Uterus (tissue), 2 donors: Measurements from ENCODE around the gene SNX9.
"Not testable (repeated sequence)": the region's sequence is repeated elsewhere in the genome, so short reads cannot be mapped to it uniquely, and the experiment has no call there.

ENCODE experiments used
- POLR2A ChIP-seq, 2 donors: fragments of 450-650 bp; IDR thresholded peaks; one replicate each; pipeline ENCODE4 v1.6.1; 2016; ENCODE audit warnings: antibody characterized with exemption in 2 of 2, mild to moderate bottlenecking in 1 of 2, moderate library complexity in 1 of 2
- TF ChIP-seq, protein P1 (sequence below), 4 experiments: fragments of 200-600 bp in 2 of 4; fragments of 450-650 bp in 2 of 4; sonication (generic) in 2 of 4; IDR thresholded peaks; one replicate each; pipeline ENCODE4 v1.5.1; 2016 to 2019; ENCODE audit warnings: antibody characterized with exemption in 4 of 4, mild to moderate bottlenecking in 2 of 4, moderate library complexity in 1 of 4

DNA sequence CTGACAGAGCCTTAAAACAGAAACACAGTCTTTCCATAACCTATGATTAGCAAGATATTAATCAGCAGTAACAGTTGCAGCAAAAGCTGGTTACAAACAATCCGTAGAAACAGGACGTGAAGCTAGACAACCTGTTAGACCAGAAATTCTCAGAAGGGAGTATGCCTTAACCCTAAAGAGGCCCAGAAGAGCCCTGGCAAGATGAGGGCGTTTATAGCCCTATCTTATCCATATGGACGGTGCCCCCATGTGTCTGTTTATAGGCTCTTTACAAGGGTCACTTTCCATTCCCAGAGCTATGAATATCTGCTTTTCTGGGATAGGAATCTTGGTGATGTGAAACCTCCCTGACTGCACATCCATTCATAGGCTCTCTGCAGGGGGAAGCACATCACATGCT is 77.7 kb downstream of the SNX9 start:
- TF ChIP-seq POLR2A (IDR thresholded peaks at IDR 0.05) = not testable (repeated sequence)
- TF ChIP-seq, protein P1, sequence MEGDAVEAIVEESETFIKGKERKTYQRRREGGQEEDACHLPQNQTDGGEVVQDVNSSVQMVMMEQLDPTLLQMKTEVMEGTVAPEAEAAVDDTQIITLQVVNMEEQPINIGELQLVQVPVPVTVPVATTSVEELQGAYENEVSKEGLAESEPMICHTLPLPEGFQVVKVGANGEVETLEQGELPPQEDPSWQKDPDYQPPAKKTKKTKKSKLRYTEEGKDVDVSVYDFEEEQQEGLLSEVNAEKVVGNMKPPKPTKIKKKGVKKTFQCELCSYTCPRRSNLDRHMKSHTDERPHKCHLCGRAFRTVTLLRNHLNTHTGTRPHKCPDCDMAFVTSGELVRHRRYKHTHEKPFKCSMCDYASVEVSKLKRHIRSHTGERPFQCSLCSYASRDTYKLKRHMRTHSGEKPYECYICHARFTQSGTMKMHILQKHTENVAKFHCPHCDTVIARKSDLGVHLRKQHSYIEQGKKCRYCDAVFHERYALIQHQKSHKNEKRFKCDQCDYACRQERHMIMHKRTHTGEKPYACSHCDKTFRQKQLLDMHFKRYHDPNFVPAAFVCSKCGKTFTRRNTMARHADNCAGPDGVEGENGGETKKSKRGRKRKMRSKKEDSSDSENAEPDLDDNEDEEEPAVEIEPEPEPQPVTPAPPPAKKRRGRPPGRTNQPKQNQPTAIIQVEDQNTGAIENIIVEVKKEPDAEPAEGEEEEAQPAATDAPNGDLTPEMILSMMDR (IDR thresholded peaks at IDR 0.05) = not testable (repeated sequence)
